ENCODE measurements around the gene ADGRE2. TPM values are rescaled to one million over a fixed set of nuclear protein-coding genes. Genes with fewer than 3 reads are reported as not detected.
A peak's percentile ranks its signal among the peaks of the same experiment; 100 is the strongest.
"Not testable (repeated sequence)": the region's sequence is repeated elsewhere in the genome, so short reads cannot be mapped to it uniquely, and the experiment has no call there.

Gene ADGRE2
- total RNA-seq, 8 experiments from 2014 or later = 0.09 to 3.7 (median 0.33) TPM; not detected in 1

DNA sequence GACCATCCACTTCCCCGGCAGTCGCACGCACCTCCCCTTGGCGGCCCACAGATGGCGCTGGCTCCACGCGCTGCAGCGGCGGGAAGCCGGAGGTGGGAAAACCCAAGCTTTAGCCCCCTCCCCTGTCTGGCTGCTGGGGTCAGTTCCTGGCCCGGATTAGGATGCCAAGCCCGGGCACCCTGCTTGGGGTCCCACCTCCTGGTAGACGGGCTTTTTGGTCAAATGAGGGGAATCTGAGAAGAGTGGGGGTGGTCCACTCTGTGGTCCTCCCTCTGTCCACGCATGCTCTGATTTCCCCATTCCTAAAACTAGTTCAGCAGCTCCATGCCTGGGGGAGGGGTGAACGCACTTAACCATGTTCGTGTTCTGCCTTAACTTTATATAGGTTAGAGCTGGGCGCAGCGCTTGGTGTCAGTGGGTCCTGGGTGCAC lies 8.1 kb upstream of the ADGRE2 start:
- in situ Hi-C loops (cut with MboI; ENCODE audit: low pct_unique_long_range_greater_than_20kb in 2 of 9, low sequenced_read_pairs in 9 of 9, unreplicated experiment in 9 of 9) = loop anchor here in 1 of 9 experiments (10.0 kb wide), 1 partner anchor 98 kb away; the partner anchor contains the start of gene OR7A17
- Histone ChIP-seq H3K4me1 (replicated peaks in 1 of 2) (no peaks in the 10 kb centered on the region), H3K4me3 (no peak overlapping the region), H3K27ac (no peak overlapping the region)
- WGBS, 10 experiments = 0 to 88% (median 53%) methylated on average over 1 to 7 of the region's 18 CpGs; no CpG with 5 or more reads in 4 of the 10 experiments
- ATAC-seq (replicated peaks in 6 of 8) = peak in 3 of 8 experiments; percentile 29 to 80 (median 29)

DNA sequence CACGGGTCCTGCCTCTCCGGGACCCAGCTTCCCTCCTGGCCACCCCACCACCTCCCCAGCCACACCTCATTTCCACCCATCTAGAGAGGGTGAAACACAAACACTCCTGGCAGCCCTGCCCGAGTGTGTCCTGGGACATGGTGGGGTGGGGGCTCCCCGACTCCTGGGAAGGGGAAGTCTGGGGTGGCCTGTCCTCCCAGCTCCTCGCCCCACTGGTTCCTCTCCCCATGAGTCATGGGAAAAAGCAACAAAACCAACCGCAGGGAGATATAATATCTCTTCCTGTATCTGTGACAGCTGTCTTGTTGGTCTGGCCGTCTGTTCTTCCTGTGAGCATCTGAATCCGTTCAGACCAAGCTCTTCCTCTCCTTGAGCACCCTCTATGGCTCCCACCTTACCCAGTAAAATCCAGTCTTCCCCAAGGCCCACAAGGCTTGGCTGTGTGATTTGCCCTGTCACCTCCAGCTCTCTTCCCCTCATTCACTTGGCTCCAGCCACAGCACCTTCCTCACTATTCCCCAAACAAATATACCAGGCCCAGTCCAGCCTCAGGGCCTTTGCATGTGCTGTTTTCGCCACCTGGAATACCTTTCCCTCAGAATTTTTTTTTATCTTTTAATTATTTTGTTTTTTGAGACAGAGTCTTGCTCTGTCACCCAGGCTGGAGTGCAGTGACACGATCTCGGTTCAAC lies 6.9 kb upstream of the ADGRE2 start:
- not testable (repeated sequence) for H3K27ac ChIP-seq

GRCh38 chr19:14784730-14785101 lies 6.4 kb upstream of the ADGRE2 start:
- WGBS, 10 experiments = 40 to 100% (median 90%) methylated on average over 2 to 5 of the region's 10 CpGs; no CpG with 5 or more reads in 5 of the 10 experiments
- ATAC-seq (replicated peaks in 6 of 8) = peak in 2 of 8 experiments; percentile 53 to 58

More for the DNA sequence above, 6.9 kb upstream of the ADGRE2 start:
- H3K4me1 ChIP-seq (replicated peaks in 1 of 2); H3K4me3 ChIP-seq: not testable (repeated sequence)
- ATAC-seq (replicated peaks in 6 of 8) = peak in 2 of 8 experiments; percentile 50 to 64
- in situ Hi-C loops (cut with MboI; ENCODE audit: low pct_unique_long_range_greater_than_20kb in 2 of 9, low sequenced_read_pairs in 9 of 9, unreplicated experiment in 9 of 9) = loop anchor here in 1 of 9 experiments (10.0 kb wide), 1 partner anchor 100 kb away; the partner anchor contains the start of gene OR7A17
- 0 to 71% (median 30%) methylated on average over 1 to 5 of the region's 11 CpGs; no CpG with 5 or more reads in 4 of the 10 experiments for WGBS, 10 experiments

DNA sequence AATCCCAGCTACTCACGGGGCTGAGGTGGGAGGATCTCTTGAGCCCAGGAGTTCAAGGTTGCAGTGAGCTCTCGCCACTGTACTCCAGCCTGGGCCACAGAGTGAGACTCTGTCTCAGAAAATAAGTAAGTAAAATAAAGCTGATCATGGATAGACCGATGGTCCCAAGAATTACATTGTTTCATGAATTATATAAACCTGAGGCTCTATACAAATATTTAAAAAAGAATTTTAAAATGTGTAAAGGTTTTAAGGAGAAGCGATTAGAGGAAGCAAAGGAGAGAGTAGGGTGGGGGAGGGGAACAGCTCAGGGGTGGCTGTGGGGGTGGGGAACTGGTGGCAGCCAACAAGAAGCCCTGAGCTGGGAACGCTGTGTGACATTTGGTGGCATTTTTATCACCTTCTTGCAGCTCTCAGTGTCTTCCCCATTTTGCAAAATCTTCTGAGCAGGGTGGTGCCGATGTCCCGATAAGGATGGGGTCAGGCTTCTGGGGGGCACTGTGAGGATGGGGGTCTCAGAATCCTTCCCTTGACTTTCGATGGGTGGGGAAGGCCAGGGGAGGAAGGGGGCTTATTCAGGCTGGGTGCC lies 5.1 kb upstream of the ADGRE2 start:
- not testable (repeated sequence) for H3K4me1 ChIP-seq (replicated peaks in 1 of 2); ATAC-seq (replicated peaks in 6 of 8); H3K4me3 ChIP-seq; H3K27ac ChIP-seq
- in situ Hi-C loops (cut with MboI; ENCODE audit: low pct_unique_long_range_greater_than_20kb in 2 of 9, low sequenced_read_pairs in 9 of 9, unreplicated experiment in 9 of 9) = loop anchor here in 1 of 9 experiments (10.0 kb wide), 1 partner anchor 101 kb away; the partner anchor contains the start of gene OR7A17
- 20 to 100% (median 72%) methylated on average over 1 to 2 of the region's 8 CpGs; no CpG with 5 or more reads in 6 of the 10 experiments for WGBS, 10 experiments

More at GRCh38 chr19:14784730-14785101, 6.4 kb upstream of the ADGRE2 start:
- H3K4me3 ChIP-seq; H3K4me1 ChIP-seq (replicated peaks in 1 of 2); H3K27ac ChIP-seq: not testable (repeated sequence)
- in situ Hi-C loops (cut with MboI; ENCODE audit: low pct_unique_long_range_greater_than_20kb in 2 of 9, low sequenced_read_pairs in 9 of 9, unreplicated experiment in 9 of 9) = loop anchor here in 1 of 9 experiments (10.0 kb wide), 1 partner anchor 100 kb away; the partner anchor contains the start of gene OR7A17

- Histone ChIP-seq H3K4me1 (replicated peaks in 1 of 2) (no peaks in the 10 kb centered on the region), H3K4me3 (no peak overlapping the region), H3K27ac (no peak overlapping the region)
- 30 to 100% (median 87%) methylated on average over 1 to 14 of the region's 16 CpGs for WGBS, 10 experiments
- in situ Hi-C loops (cut with MboI; ENCODE audit: low pct_unique_long_range_greater_than_20kb in 2 of 9, low sequenced_read_pairs in 9 of 9, unreplicated experiment in 9 of 9) = loop anchor here in 1 of 9 experiments (10.0 kb wide), 1 partner anchor 102 kb away; the partner anchor contains the start of gene OR7A17
- ATAC-seq (replicated peaks in 6 of 8) = no peak
Measured at GRCh38 chr19:14782626-14783409, 4.5 kb upstream of the ADGRE2 start.

DNA sequence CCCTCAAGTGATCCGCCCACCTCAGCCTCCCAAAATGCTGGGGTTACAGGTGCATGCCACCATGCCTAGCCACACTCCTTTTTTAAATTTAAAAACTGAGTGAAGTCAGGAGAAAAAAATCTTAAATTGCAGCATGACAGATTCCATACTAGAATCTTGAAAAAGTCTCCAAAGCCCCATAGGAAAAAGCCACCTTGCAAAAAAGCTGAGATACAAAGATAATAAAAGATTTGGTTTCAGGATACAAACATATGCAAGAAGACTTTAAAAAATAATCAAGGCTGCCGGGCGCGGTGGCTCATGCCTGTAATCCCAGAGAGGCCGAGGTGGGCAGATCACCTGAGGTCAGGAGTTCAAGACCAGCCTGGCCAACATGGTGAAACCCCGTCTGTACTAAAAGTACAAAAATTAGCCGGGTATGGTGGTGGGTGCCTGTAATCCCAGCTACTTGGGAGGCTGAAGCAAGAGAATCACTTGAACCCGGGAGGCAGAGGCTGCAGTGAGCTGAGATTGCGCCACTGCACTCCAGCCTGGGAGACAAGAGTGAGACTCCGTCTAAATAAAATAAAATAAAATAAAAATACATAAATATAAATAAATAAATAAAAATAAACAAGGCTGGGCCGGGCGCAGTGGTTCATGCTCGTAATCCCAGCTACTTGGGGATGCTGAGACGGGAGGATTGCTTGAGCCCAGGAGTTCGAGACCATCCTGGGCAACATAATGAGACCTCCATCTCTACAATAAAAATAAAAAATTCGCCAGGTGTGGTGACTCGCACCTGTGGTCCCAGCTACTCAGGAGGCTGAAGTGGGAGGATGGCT lies 3.6 kb upstream of the ADGRE2 start:
- not testable (repeated sequence) for H3K4me3 ChIP-seq; H3K27ac ChIP-seq; ATAC-seq (replicated peaks in 6 of 8); H3K4me1 ChIP-seq (replicated peaks in 1 of 2)
- in situ Hi-C loops (cut with MboI; ENCODE audit: low pct_unique_long_range_greater_than_20kb in 2 of 9, low sequenced_read_pairs in 9 of 9, unreplicated experiment in 9 of 9) = loop anchor here in 1 of 9 experiments (10.0 kb wide), 1 partner anchor 103 kb away; the partner anchor contains the start of gene OR7A17
- 37 to 93% (median 77%) methylated on average over 5 to 15 of the region's 17 CpGs for WGBS, 10 experiments

- H3K27ac ChIP-seq; H3K4me3 ChIP-seq; H3K4me1 ChIP-seq (replicated peaks in 1 of 2); ATAC-seq (replicated peaks in 6 of 8): not testable (repeated sequence)
- WGBS, 10 experiments = 41 to 100% (median 68%) methylated on average over 1 to 5 of the region's 14 CpGs; no CpG with 5 or more reads in 3 of the 10 experiments
- in situ Hi-C loops (cut with MboI; ENCODE audit: low pct_unique_long_range_greater_than_20kb in 2 of 9, low sequenced_read_pairs in 9 of 9, unreplicated experiment in 9 of 9) = loop anchor here in 1 of 9 experiments (10.0 kb wide), 1 partner anchor 104 kb away; the partner anchor contains the start of gene OR7A17
Measured at GRCh38 chr19:14780622-14781225, 2.4 kb upstream of the ADGRE2 start.

- in situ Hi-C loops (cut with MboI; ENCODE audit: low pct_unique_long_range_greater_than_20kb in 2 of 9, low sequenced_read_pairs in 9 of 9, unreplicated experiment in 9 of 9) = no loop called here
- no peak for ATAC-seq (replicated peaks in 6 of 8)
- no peaks in the 10 kb centered on the region for H3K4me1 ChIP-seq (replicated peaks in 1 of 2)
- no peak overlapping the region for H3K4me3 ChIP-seq
- 9 to 50% (median 39%) methylated on average over 1 to 5 of the region's 5 CpGs; no CpG with 5 or more reads in 5 of the 10 experiments for whole genome bisulfite sequencing, 10 experiments
- H3K27ac ChIP-seq = no peak overlapping the region
Measured at GRCh38 chr19:14779151-14779550, 791 bp upstream of the ADGRE2 start.

- in situ Hi-C loops (cut with MboI; ENCODE audit: low pct_unique_long_range_greater_than_20kb in 2 of 9, low sequenced_read_pairs in 9 of 9, unreplicated experiment in 9 of 9); ATAC-seq (replicated peaks in 6 of 8); H3K4me3 ChIP-seq; H3K4me1 ChIP-seq (replicated peaks in 1 of 2); H3K27ac ChIP-seq: not testable (repeated sequence)
- 83 to 100% methylated on average over 1 to 2 of the region's 4 CpGs; no CpG with 5 or more reads in 8 of the 10 experiments for whole genome bisulfite sequencing, 10 experiments
Measured at GRCh38 chr19:14777645-14778044, 715 bp downstream of the ADGRE2 start.

- H3K4me3 ChIP-seq = no peak overlapping the region
- no peak for ATAC-seq (replicated peaks in 6 of 8)
- WGBS, 10 experiments = 0 to 28% (median 4%) methylated on average over 1 to 8 of the region's 22 CpGs; no CpG with 5 or more reads in 2 of the 10 experiments
- no peaks in the 10 kb centered on the region for H3K4me1 ChIP-seq (replicated peaks in 1 of 2)
- H3K27ac ChIP-seq = no peak overlapping the region
- in situ Hi-C loops (cut with MboI; ENCODE audit: low pct_unique_long_range_greater_than_20kb in 2 of 9, low sequenced_read_pairs in 9 of 9, unreplicated experiment in 9 of 9) = no loop called here
Measured at GRCh38 chr19:14775869-14776586, 2.3 kb downstream of the ADGRE2 start.

DNA sequence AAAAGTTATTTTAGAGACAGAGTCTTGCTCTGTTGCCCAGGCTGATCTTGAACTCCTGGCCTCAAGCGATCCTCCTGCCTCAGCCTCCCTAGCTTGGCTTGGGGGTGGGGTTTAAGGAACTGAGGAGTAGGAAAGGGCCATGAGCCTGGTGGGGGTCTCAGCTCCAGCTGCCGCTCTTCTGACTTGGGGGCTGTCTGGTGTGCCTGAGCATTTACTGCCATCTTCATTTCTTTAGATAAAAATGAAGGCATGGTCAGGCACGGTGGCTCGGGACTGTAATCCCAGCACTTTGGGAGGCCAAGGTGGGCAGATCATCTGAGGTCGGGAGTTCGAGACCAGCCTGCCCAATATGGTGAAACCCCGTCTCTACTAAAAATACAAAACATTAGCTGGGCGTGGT lies 3.0 kb downstream of the ADGRE2 start:
- H3K4me3 ChIP-seq; H3K27ac ChIP-seq; H3K4me1 ChIP-seq (replicated peaks in 1 of 2); ATAC-seq (replicated peaks in 6 of 8); in situ Hi-C loops (cut with MboI; ENCODE audit: low pct_unique_long_range_greater_than_20kb in 2 of 9, low sequenced_read_pairs in 9 of 9, unreplicated experiment in 9 of 9): not testable (repeated sequence)
- 30 to 92% (median 74%) methylated on average over 1 to 4 of the region's 8 CpGs; no CpG with 5 or more reads in 4 of the 10 experiments for WGBS, 10 experiments
